ENCODE data around the gene PNP.

DNA sequence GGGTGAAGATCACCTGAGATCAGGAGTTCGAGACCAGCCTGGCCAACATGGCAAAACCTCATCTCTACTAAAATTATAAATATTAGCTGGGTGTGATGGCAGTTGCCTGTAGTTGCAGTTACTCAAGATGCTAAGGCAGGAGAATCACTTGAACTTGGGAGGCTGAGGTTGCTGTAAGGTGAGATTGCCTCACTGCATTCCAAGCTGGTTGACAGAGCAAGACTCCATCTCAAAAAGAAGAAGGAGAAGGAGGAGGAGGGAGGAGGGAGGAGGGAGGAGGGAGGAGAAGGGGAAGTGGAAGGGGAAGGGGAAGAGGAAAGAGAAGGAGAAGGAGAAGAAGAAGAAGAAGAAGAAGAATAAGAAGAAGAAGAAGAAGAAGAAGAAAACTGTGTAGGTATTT lies 53.1 kb downstream of the PNP start:
- TF ChIP-seq EP300 (IDR thresholded peaks at IDR 0.05; ENCODE audit: borderline replicate concordance) (no peak), CREB1 (IDR thresholded peaks at IDR 0.05; ENCODE audit: low read depth) (no peak), EGR1 (IDR thresholded peaks at IDR 0.05) (no peak), FOXM1 (IDR thresholded peaks at IDR 0.05; ENCODE audit: borderline replicate concordance, low read depth) (no peak), YY1 (IDR thresholded peaks at IDR 0.05; ENCODE audit: low read depth) (no peak)
